Sigmoid colon (tissue), 4 donors: ENCODE data around the gene SURF1.

Source experiments
- CTCF ChIP-seq, 4 experiments: fragments of 450-650 bp in 3 of 4; fragments of 200-600 bp in 1 of 4; IDR thresholded peaks; one replicate each; pipeline ENCODE4 v1.5.1; 2016 to 2019; ENCODE audit warnings: antibody characterized with exemption in 4 of 4, mild to moderate bottlenecking in 3 of 4, moderate library complexity in 2 of 4
- EP300 ChIP-seq, 4 donors: sonication (generic); formaldehyde crosslinking; IDR thresholded peaks; one replicate each; pipeline ENCODE4 v1.6.1; 2017; ENCODE audit warnings: antibody characterized with exemption in 4 of 4
- POLR2A ChIP-seq, 2 donors: fragments of 450-650 bp; IDR thresholded peaks; one replicate each; pipeline ENCODE4 v1.6.1; 2016; ENCODE audit warnings: antibody characterized with exemption in 2 of 2, mild to moderate bottlenecking in 2 of 2, moderate library complexity in 2 of 2
- POLR2AphosphoS5 ChIP-seq, 4 donors: sonication (generic); formaldehyde crosslinking; IDR thresholded peaks; one replicate each; pipeline ENCODE4 v1.6.1; 2017; ENCODE audit warnings: antibody characterized with exemption in 4 of 4

- TF ChIP-seq CTCF (IDR thresholded peaks at IDR 0.05), result no peak
- no peak for TF ChIP-seq POLR2A (IDR thresholded peaks at IDR 0.05)
- TF ChIP-seq POLR2AphosphoS5 (IDR thresholded peaks at IDR 0.05), result no peak
- no peak for TF ChIP-seq EP300 (IDR thresholded peaks at IDR 0.05)
These were observed 30.1 kb upstream of the SURF1 start for GRCh38 chr9:133386338-133386737.
